GM18909 (cell line): Measurements from ENCODE around the gene TEX14.
"Not testable (repeated sequence)": the region's sequence is repeated elsewhere in the genome, so short reads cannot be mapped to it uniquely, and the experiment has no call there.

Experiments used
- ATAC-seq: cut with Tn5 transposase; IDR thresholded peaks from one replicate; pipeline ENCODE4 v1.9.1; 2021; ENCODE audit warnings: mild to moderate bottlenecking; ENCODE audit not compliant: unreplicated experiment, poor library complexity

TEX14 gene

DNA sequence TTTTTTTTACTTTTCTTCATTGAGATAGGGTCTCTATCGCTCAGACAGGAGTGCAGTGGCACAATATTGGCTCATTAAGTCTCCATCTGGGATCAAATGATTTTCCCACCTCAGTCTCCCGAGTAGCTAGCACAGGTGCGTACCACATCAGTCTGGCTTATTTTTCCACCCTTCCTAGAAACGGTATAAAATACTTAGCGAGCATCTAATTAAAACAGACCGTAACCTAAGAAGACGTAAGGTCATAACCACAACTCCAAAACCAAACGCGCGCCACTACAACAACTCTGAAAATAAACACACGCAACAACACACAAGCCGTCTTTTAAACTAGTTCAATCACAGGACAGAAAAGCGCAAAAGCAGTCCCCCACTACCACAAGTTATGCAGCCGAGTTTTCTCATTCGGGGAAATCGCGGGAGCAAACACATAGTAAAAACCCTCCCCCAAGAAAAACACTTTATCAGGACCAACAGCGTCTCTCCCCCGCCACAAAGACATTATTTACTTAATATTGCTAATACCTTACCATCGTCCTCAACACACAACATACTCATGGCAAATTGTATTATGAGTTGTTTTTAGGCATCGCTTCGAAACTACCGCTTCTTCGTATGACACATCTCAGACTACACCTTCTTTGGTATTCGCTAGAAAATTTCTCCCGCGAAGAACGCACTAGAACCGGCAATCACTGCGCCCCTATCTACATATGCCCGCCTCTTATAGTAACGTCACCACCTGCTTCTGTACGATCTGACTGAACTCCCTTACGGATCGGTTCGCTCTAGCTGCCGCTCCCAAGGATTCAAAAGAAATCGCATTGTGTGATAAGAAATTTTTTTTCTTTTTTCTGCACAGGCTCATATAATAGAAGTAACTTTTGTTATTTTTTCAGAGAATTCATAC, 32.8 kb downstream of the TEX14 start:
- peak; percentile 80 for ATAC-seq

DNA sequence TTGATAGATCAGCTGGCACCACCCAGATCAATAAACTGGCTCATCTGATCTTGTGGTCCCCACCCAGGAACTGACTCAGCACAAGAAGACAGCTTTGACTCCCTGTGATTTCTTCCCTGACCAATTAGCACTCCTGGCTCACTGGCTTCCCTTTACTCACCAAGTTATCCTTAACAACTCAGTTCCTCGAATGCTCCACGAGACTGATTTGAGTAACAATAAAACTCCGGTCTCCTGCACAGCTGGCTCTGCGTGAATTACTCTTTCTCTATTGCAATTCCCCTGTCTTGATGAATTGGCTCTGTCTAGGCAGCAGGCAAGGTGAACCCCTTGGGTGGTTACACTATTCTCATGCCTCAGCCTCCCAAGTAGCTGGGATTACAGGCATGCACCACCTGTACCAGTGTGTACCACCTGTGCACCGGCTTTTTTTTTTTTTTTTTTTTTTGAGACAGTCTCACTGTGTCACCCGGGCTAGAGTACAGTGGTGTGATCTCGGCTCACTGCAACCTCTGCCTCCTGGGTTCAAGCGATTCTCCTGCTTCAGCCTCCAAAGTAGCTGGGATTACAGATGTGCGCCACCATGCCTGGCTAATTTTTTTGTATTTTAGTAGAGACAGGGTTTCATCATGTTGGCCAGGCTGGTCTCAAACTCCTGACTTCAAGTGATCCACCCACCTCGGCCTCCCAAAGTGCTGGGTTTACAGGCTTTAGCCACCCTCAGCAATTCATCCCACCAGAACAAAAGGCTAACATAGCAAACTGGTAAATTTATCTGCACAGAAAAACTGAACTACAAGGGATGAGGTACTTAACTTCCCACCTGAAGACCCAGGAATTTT, 33.7 kb downstream of the TEX14 start:
- not testable (repeated sequence) for ATAC-seq

DNA sequence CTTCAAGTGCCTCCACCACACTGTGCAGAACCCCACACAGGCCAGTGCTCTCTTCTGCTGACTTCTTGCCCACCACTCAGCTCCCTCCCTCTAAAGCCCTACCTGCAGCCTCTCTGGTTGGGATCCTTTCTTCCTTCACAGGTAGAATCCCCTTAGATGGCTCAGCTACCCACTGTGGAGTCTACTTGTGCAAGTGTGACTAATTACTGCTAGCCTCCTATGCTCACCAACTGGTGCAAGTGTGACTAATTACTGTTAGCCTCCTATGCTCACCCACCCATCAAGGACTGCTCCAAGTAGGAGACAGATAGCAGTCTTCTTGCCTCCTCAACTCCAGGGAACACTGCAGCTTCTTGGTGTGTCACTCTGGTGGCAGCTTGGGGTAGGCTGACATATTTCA, 43.6 kb downstream of the TEX14 start:
- no peak for ATAC-seq

DNA sequence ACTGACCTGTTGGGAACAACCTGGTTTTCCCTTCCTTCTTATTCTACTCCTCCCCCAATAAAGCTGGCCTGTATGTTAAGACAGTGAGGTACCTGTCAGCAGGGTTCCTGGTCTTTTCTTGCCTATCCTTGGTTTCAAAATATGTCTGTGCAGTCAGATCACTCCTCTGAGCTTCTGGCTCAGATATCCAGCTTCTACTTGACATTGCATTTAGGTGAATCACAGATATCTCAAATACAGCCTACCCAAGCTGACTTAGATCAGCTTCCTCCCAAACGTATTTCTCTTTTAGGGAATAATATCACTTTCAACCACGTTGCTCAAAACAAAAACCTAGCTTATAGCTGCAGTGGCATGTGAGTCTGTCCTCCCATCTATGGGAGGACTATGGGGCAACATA, 48.7 kb downstream of the TEX14 start:
- ATAC-seq: no peak

- ATAC-seq: no peak
Measured at GRCh38 chr17:58641887-58642311, 49.9 kb downstream of the TEX14 start.

GRCh38 chr17:58640202-58640601, 51.6 kb downstream of the TEX14 start:
- no peak for ATAC-seq

DNA sequence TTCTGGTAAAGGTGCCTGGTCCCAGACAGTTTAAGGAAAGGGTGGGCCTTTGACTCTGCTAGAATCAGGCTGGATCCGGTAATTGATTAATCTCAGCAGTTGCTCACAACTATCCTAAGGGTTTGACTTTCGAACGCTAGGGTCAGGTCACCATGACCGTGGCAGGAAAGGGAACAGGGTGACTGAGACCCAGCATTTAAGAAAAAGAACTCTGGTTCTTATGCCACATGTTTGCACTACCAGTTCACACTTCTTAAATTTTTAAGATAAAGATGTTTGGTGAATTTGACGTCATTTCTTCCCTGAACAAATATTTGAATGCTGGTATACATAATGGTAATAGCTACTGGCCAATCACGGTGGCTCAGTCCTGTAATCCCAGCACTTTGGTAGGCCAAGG, 52.2 kb downstream of the TEX14 start:
- no peak for ATAC-seq

- no peak for ATAC-seq
Measured at GRCh38 chr17:58637011-58637570, 54.8 kb downstream of the TEX14 start.

DNA sequence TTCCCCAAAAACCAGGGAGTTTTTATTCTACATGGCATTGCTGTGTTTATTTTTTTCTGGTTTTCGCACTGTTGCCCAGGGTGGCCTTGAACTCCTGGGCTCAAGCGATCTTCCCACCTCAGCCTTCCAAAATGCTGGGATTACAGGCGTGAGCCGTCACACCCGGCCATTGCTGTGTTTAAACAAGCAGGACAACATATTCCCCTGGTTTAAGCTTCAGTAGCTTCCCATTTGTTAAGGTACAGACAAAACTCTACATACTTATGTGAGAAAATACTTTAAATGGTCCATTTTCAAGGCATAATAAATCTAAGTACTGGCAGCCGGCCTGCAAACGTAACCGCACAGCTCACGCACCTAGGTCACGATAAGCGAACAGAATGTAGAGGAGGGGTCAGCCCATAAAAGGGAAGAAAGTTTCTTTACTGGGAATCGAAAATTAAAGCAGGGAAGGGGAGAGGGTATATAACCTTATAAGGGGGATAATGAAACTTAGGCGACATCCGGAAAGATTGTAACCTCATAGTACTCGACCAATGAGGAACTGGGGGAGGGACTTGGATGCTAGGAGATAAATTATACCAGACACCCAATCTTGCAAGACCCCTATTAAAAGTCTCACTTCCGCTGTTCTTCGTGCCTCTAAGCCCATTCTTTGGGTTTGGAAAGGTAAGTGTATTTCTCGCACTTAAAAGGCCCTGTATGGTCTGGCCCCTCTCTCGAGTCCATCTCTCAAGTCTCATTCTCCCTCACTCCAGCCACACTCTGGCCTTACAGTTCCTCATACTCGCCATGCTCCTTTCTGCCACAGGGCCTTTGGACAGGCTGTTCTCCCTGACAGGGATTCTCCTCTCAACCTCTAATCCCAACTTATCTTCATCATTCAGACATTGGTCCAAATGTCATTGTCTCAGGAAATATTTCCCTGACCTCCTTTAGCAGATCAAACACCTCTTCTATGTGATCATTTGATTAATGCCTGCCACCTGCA, 59.2 kb downstream of the TEX14 start:
- no peak for ATAC-seq

- ATAC-seq: peak; percentile 87
Measured at GRCh38 chr17:58631523-58632323, 60.1 kb downstream of the TEX14 start.

DNA sequence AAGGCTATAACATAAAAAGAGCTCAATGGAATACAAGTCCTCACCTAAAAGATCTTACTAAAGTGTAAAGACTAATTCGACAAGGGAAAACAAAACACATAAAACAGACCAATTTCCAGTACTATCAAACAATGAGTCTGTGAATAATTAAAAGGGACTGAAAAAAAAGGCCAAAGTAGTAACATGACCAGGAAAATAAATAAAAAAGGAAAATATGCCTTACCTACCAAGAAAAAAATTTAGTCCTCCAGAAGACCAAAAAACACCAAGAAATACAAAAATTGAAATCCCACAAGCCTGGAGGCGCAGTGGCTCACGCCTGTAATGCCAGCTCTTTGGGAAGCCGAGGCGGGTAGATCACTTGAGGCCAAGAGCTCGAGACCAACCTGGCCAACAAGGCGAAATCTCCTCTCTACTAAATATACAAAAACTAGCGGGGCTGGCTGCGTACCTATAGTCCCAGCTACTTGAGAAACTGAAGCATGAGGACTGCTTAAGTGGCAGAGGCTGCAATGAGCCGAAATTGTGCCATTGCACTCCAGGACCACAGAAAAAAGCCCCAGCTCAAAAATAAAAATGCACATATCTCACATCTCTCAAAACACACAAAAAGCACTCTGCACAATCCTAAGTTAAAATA, 60.8 kb downstream of the TEX14 start:
- ATAC-seq: no peak

DNA sequence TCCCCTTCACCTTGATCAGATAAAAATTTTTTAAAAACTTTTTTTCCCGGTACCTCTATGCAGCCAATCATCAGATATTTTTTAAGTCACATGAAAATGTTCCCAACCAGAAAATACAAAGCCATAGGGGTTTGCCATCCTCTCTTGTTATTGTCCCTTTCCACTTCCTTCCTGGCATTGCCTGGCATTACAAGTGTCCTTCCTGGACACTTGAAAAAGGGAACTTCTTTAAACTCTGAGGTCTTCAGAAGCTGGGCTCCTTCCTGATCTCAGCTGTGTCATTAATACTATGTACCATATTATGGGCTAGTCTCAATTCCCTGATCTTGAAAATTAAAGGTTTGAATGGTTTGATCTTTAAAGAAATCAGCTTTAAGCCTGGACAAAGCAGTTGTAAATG, 64.9 kb downstream of the TEX14 start:
- ATAC-seq: no peak

DNA sequence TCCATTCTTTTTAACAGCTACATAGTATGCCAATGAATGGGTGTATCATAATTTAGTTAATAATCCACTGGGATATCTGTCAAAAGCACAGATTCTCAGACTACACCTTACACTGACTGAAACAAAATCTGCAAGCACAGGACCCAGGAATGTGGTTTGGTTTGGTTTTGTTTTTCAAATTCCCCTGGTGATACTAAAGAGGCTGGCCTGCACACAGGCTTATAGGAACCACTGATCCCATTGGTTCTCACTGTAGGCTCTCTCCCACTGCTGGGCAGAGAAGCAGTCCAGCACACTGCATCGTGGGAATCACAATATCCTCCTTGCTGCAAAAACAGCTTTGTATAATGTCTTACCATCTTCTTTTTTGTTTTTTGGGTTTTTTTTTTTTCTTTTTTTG, 67.1 kb downstream of the TEX14 start:
- ATAC-seq: no peak

DNA sequence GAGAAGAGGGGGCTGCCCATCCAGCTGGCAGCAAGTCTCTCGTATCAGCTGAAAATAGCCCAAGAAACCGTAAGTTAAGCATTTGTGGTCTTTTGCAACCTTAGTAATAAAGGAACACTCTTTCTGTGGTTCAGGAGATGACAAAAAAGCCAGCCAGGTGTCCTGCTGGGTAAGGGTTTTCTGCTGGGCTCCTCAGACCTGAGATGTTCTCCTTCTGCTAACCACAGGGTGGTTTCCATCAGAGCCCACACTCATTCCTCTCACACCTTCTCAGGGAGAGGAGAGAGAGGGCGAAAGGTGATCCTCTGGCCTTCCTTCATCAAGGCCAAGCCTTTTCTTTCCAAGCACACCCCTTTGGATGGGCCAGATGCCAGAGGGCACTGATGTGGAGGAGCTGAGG, 70.7 kb downstream of the TEX14 start:
- ATAC-seq: peak; percentile 74

- no peak for ATAC-seq
Measured at GRCh38 chr17:58618336-58618735, 73.5 kb downstream of the TEX14 start.

DNA sequence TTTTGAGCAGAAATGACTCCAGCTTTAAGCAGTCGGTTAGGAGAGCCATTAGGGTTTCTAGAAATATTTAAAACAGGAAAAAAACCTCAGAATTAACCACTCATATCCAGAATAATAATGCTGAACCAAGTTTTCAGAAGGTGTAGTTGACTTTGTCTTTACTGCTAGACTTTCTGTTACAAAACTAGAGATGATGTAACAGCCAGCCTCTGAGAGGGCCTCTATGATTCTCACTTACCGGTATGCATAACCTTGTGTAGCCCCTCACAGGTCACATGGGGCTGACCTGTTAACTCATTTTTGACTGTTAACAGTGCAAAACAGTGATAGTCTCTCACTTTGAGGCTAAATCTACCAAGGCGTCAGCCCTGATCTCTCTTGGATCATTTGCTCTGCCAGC, 74.3 kb downstream of the TEX14 start:
- ATAC-seq: no peak

DNA sequence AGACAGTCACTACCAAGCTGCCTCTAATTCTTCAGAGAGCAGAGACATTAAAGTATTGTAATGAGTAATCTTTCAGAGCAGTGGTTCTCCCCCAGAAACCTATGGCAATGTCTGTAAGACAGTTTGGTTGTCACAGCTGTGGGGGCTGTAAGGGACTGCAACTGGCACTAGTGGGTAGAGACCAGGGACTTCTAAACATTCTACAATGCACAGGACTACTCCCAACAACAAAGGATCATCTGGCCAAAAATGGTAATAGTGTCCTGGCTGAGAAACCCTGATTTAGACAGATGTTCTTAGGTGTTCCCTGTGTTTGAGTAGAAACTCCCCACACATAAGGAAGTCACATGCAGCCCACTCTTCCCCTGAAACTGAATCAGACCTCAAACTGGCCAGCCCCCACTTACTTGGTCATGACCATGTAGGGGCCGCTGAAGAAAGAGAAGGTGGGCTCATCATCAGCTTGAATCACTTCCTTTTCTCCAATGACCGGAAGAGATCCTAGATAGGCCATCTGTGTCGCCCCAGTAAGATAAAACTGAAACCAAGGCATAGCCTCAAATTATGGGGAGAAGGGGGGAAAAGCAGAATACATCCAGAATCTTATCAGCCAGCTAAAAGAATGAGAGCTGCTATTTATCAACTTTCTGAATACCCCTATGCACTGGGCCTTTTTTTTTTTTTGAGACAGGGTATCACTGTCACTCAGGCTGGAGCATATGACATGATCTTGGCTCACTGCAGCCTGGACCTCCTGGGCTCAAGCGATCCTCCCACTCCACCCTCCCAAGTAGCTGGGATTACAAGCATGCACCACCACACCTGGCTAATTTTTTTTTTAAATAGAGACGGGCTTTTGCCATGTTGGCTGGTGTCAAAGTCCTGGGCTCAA, 75.8 kb downstream of the TEX14 start:
- ATAC-seq: peak; percentile 66
